NB4 (cell line): ENCODE results near the gene TBCK.

ENCODE experiments used
- DNase-seq: peaks from one replicate; pipeline ENCODE4 v3.0.0; 2010; ENCODE audit warnings: low read depth
- H3K4me3 ChIP-seq: one replicate; pipeline ENCODE4 v1.5.1; 2011; ENCODE audit warnings: mild to moderate bottlenecking, low read depth, low read length, moderate library complexity
- CTCF ChIP-seq: IDR thresholded peaks from one replicate; pipeline ENCODE4 v1.5.1; 2012; ENCODE audit warnings: low read depth, low read length
- MAX ChIP-seq: IDR thresholded peaks from 2 replicates; pipeline ENCODE4 v1.6.1; 2011; ENCODE audit warnings: low read depth, low read length
- MYC ChIP-seq: IDR thresholded peaks from 2 replicates; pipeline ENCODE4 v1.6.1; 2011; ENCODE audit warnings: low read depth, low read length
- POLR2A ChIP-seq: IDR thresholded peaks from 2 replicates; pipeline ENCODE4 v1.6.1; 2011; ENCODE audit warnings: mild to moderate bottlenecking; ENCODE audit not compliant: insufficient read length; ENCODE audit errors: extremely low read depth

Gene TBCK

DNA sequence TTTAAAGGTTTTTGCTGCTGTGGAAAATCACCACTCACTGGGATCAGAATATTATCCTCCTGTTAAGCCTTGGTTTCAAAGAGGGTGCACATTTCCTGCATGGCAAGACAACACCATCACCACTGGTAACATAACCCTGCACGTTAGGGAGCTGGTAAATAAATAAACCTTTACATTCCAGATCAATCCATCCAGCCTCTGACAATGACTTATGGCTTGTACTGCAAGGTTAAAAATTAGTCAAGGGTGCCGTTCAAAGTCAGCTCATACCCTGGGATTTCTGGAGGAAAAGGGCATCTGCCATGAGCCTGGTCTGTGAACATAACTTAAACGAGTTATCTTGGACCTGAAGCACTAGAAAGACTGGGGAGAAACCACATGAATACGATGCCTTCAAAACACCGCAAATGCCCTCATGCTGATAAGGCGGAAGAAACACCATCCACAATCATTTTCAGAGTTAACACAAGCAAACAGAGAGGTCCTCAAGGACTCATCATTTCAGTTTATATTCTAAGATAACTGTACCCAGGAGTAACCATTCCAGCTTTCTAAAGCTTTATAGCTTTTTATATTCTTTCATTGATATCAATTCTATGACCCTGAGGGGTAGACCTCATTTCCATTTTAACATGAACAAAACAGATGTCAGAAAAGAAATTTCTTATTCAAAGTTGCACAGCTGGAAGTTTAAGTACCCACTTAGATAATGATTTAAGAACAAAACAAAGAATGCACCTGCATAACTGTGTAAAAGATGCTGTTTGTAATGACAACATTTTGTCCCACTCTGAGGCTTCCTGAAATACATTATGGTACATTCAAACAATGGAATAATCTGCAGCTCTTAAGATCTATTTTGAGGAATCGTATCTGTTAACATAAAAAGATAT lies 317.6 kb downstream of the TBCK start:
- DNase-seq = no peak
- TF ChIP-seq MYC = no peak
- TF ChIP-seq POLR2A = no peak
- no peak for TF ChIP-seq MAX
- no peak for TF ChIP-seq CTCF
- H3K4me3 ChIP-seq = no peak overlapping the region

GRCh38 chr4:105996845-105997244 lies 319.2 kb downstream of the TBCK start:
- no peak overlapping the region for H3K4me3 ChIP-seq
- no peak for DNase-seq
- TF ChIP-seq MAX = no peak
- TF ChIP-seq MYC = no peak
- TF ChIP-seq CTCF = no peak
- no peak for TF ChIP-seq POLR2A

DNA sequence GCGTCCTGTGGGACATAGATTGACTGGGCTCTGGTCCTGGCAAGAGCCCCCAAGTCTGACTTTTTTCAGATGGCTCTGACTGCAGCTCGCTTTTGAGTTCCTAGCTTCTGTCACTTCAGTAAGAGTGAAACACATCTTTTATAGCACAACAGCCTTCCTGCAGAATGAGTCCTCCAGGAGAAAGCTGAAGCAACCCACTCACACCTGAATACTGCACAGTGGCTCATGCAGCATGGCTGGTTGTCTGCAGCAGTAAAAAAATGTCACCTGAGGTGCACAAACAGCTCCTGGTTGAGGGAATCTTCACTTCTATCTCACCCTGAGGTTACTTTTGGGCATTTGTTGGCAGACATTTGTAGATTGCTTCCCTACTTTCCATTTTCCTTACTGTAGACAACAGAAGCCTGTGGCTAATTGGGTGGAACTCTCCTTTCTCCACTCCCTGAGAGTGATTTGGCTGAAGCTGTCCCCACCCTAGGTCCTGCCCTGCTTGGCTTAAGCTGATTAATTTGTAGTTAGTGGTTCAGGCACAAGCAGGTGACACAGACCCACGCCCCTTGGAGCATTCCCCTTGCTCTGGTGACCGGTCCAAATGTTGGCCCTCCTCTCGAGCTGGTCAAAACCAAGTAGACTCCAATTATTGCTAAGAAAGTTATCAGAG lies 321.0 kb downstream of the TBCK start:
- TF ChIP-seq POLR2A (no peak), MYC (no peak), CTCF (no peak)
- H3K4me3 ChIP-seq = no peak overlapping the region
- DNase-seq = no peak

DNA sequence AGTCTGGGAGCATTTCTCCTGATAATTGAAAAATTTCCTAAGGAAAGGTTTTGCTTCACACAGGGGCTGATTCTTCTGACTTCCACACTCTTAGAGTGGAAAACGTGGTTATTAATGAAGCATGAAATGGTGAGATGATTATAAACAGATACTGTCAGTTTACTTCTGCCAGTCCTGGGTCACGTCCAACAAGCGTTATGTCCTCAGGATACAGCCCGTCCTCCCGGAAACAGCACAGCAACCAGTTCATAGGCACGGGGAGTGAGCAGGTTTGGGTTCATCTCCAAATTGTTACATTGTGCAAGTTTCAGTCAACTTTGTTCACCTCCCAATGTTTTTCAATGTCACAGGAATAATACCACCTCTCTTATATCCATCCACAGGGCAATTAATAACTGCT lies 321.9 kb downstream of the TBCK start:
- DNase-seq = no peak
- H3K4me3 ChIP-seq = no peak overlapping the region
- no peak for TF ChIP-seq MAX
- no peak for TF ChIP-seq POLR2A
- TF ChIP-seq MYC = no peak
- TF ChIP-seq CTCF = no peak

DNA sequence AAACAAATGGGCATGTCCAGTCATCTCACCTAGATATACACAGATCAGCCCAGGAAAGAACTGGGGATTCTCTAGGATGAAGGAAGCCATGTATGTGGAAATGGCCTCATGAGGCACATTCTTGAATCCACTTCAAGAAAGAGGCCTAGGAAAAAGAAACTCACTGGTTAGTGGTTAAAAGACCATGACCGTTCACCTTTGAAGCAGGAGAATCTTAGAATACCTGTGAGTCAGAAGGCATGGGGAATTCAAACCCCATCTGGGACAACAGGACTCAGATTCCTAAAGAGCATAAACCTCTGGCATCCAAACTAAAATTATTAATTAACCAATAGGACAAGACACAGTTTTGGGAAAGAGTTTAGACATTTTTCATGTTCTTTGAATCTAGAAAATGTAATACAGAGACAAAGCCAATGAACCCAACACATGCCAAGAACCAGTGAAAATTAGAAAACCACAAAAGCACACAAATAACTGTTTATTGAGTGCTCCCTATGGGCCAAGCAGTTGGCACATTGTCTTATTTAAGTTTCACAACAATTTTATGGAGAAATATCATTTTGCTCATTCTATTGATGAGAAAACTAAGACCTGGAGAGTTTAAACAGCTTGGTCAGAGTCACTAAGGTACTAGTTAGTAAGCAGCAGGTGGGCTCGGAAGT lies 323.2 kb downstream of the TBCK start:
- no peak overlapping the region for H3K4me3 ChIP-seq
- TF ChIP-seq CTCF = no peak
- TF ChIP-seq POLR2A = no peak
- TF ChIP-seq MYC = no peak
- no peak for TF ChIP-seq MAX
- DNase-seq = no peak
